Activated CD8-positive, alpha-beta memory T cell treated with anti-CD3 and anti-CD28 coated beads, Interleukin-2, amount 10 ng/mL, durations not matched to agents 7 days and 5 days (primary cell): ENCODE data around the gene SERPINA1. TPM values are rescaled to one million over a fixed set of nuclear protein-coding genes. Genes with fewer than 3 reads are reported as not detected.
"Not testable (repeated sequence)": the region's sequence is repeated elsewhere in the genome, so short reads cannot be mapped to it uniquely, and the experiment has no call there.

Experiments
- ATAC-seq: fragments of 150-1000 bp; cut with Tn5 transposase; one replicate; pipeline ENCODE4 v1.10.0; 2021; ENCODE audit warnings: moderate library complexity
- CTCF ChIA-PET: fragments of 350-600 bp; sonication (Branson Sonifier 250); formaldehyde crosslinking; loops from one replicate; lab custom pipeline; 2021; ENCODE audit warnings: antibody characterized with exemption; lab: Charles Lee
- DNase-seq: peaks from one replicate; pipeline ENCODE4 v3.0.0-alpha.2; 2020
- H3K27ac Mint-ChIP-seq: one replicate; pipeline ENCODE4 v1.8.0; 2021; ENCODE audit warnings: mild to moderate bottlenecking, mixed read lengths
- H3K27me3 Mint-ChIP-seq: one replicate; pipeline ENCODE4 v1.8.0; 2021; ENCODE audit warnings: mixed read lengths
- H3K36me3 Mint-ChIP-seq: one replicate; pipeline ENCODE4 v1.8.0; 2021; ENCODE audit warnings: mild to moderate bottlenecking, mixed read lengths
- H3K4me1 Mint-ChIP-seq: one replicate; pipeline ENCODE4 v1.8.0; 2021; ENCODE audit warnings: mixed read lengths
- H3K4me3 Mint-ChIP-seq: one replicate; pipeline ENCODE4 v1.8.0; 2021; ENCODE audit warnings: mild to moderate bottlenecking, moderate library complexity, mixed read lengths
- H3K9me3 Mint-ChIP-seq: one replicate; pipeline ENCODE4 v1.8.0; 2022; ENCODE audit warnings: low read depth, mixed read lengths
- total RNA-seq, 2 experiments: library from RNA; stranded (reverse); gene quantifications; one replicate each; pipeline ENCODE4 v1.2.3, GENCODE V29; 2021

SERPINA1 gene
- total RNA-seq, 2 experiments from 2014 or later: 0.49 TPM; not detected in 1

- no peak for DNase-seq
- no peaks in the 10 kb centered on the region for H3K4me1 Mint-ChIP-seq
- no peak within 1 kb of the TSS for H3K4me3 Mint-ChIP-seq
- no peaks in the 10 kb centered on the region for H3K36me3 Mint-ChIP-seq
- no peak within 1 kb of the TSS for H3K27ac Mint-ChIP-seq
- H3K9me3 Mint-ChIP-seq: no peaks in the 10 kb centered on the region
- H3K27me3 Mint-ChIP-seq: no peaks in the 10 kb centered on the region
- ATAC-seq: no peak
- CTCF ChIA-PET: interaction anchor here (0.6 kb wide), 1 partner anchor 62 kb away, joined by 3 read pairs; no protein-coding TSS in a partner anchor
Measured at GRCh38 chr14:94366146-94366915, 22.1 kb downstream of the SERPINA1 start, which contains the start of gene SERPINA2. TSS of gene SERPINA2 (minus strand) at chr14:94366698.

GRCh38 chr14:94365624-94366023 is 22.8 kb downstream of the SERPINA1 start:
- CTCF ChIA-PET: interaction anchor here (0.6 kb wide), 1 partner anchor 63 kb away, joined by 3 read pairs; no protein-coding TSS in a partner anchor
- no peak for DNase-seq
- no peak overlapping the region for H3K4me3 Mint-ChIP-seq
- H3K36me3 Mint-ChIP-seq: no peaks in the 10 kb centered on the region
- H3K9me3 Mint-ChIP-seq: no peaks in the 10 kb centered on the region
- H3K4me1 Mint-ChIP-seq: no peaks in the 10 kb centered on the region
- no peak overlapping the region for H3K27ac Mint-ChIP-seq
- no peak for ATAC-seq
- H3K27me3 Mint-ChIP-seq: no peaks in the 10 kb centered on the region

DNA sequence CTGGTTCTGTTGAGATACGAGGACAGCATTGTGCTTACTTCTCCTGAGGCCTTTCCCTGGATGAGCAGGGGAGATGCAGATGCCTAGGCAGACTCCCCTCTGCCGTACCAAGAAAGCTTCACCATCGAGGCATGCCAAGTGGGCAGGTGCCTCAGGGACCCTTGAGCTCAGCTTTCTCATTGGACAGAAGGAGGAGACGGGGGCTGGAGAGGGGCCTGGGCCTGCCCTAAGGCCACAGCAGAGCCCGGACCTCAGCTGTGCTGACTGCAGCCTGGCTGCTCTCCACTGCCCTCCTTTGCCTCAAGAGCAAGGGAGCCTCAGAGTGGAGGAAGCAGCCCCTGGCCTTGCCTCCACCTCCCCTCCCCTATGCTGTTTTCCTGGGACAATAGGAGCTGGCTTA is 23.4 kb downstream of the SERPINA1 start:
- H3K4me3 Mint-ChIP-seq: no peak overlapping the region
- ATAC-seq (no peak), DNase-seq (no peak)
- no peaks in the 10 kb centered on the region for H3K4me1 Mint-ChIP-seq
- no peaks in the 10 kb centered on the region for H3K9me3 Mint-ChIP-seq
- H3K27ac Mint-ChIP-seq: no peak overlapping the region
- CTCF ChIA-PET: no interaction called here
- H3K27me3 Mint-ChIP-seq: peaks cover 2% of the 10 kb centered on the region
- H3K36me3 Mint-ChIP-seq: no peaks in the 10 kb centered on the region

- no peak for ATAC-seq
- Mint-ChIP-seq H3K4me3 (no peak overlapping the region), H3K9me3 (no peaks in the 10 kb centered on the region), H3K4me1 (no peaks in the 10 kb centered on the region), H3K36me3 (no peaks in the 10 kb centered on the region), H3K27me3 (peaks cover 2% of the 10 kb centered on the region), H3K27ac (no peak overlapping the region)
- CTCF ChIA-PET: no interaction called here
- no peak for DNase-seq
Measured at GRCh38 chr14:94364037-94364436, 24.4 kb downstream of the SERPINA1 start.

DNA sequence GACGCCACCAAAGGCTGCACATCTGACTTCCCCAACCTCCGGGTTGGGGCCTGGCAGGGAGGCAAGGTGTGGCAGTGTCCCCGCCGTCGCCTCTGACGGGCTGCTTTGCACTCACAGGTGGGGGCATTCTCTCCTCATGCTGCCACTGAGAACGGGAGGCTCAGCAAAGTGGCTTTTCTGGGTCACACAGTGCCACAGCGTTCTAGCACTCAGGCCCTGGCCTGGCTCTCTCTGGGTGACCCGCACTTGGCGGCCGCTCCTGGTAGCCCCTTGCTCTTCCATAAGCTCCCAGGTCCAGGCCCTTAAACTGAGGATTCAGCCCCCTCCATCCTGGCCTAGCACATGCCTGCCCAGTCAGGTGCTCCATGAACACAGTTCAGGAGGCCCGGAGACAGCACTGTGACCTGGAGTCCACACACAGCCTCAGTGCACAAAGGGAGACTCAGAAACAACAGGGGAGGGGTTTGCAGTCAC is 25.2 kb downstream of the SERPINA1 start:
- no peak for ATAC-seq
- no peaks in the 10 kb centered on the region for H3K4me1 Mint-ChIP-seq
- no peak overlapping the region for H3K4me3 Mint-ChIP-seq
- no peak overlapping the region for H3K27ac Mint-ChIP-seq
- H3K9me3 Mint-ChIP-seq: no peaks in the 10 kb centered on the region
- CTCF ChIA-PET: no interaction called here
- H3K27me3 Mint-ChIP-seq: peaks cover 3% of the 10 kb centered on the region
- no peak for DNase-seq
- H3K36me3 Mint-ChIP-seq: no peaks in the 10 kb centered on the region

DNA sequence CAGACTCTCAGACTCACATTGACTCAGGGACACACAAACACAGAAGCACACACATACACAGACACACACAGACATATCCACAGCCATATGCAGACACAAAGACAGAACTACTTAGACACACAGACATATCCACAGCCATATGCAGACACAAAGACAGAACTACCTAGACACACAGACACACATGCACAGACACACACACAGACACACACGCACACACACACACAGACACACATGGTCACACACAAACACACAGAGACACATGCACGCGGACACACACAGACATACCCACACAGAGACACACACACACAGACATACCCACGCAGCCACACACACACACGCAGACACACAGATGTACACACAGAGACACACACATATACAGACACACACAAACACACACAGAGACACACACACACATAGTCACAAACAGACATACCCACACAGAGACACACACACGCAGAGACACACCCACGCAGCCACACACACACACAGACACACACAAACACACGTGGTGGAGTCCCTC is 25.7 kb downstream of the SERPINA1 start:
- no peak overlapping the region for H3K27ac Mint-ChIP-seq
- CTCF ChIA-PET: no interaction called here
- ATAC-seq: no peak

GRCh38 chr14:94361682-94362081 is 26.7 kb downstream of the SERPINA1 start:
- Mint-ChIP-seq H3K9me3 (no peaks in the 10 kb centered on the region), H3K36me3 (no peaks in the 10 kb centered on the region), H3K27me3 (peaks cover 7% of the 10 kb centered on the region), H3K4me1 (no peaks in the 10 kb centered on the region), H3K4me3 (no peak overlapping the region), H3K27ac (no peak overlapping the region)
- CTCF ChIA-PET: no interaction called here
- ATAC-seq (no peak), DNase-seq (no peak)

More for the DNA sequence above, 25.7 kb downstream of the SERPINA1 start:
- Mint-ChIP-seq H3K4me3 (no peak overlapping the region), H3K36me3 (no peaks in the 10 kb centered on the region), H3K4me1 (no peaks in the 10 kb centered on the region), H3K9me3 (no peaks in the 10 kb centered on the region), H3K27me3 (peaks cover 5% of the 10 kb centered on the region)
- no peak for DNase-seq

DNA sequence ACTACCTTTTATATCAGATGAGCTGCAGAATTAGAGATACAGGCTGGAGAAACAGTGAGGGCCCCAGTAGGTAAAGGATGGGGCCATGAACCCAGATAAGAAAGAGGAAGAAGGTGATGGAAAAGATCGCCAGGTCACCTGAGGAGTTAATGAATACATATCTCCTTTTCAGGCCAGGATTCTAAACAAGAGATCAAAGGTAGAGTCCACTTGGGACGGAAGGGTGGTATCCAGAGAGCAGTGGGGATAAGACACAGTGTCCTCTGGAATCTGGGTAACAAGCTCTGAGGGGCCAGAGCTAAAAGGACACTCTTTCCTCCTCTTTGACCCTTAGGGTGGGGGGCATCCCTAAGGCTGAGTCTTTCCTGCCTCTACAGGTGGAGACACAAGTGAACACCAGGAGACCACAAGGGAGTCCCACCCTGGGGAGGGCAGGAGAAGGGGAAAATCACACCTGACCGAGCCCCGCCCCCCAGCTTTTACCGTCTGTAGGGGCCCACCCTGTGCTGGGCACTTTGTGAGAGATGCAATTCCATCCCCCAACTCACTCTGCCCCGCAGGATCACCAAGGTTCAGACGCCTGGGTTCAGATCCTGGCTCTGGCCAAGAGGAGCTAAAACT is 27.3 kb downstream of the SERPINA1 start:
- Mint-ChIP-seq H3K36me3 (no peaks in the 10 kb centered on the region), H3K4me1 (no peaks in the 10 kb centered on the region), H3K4me3 (no peak overlapping the region), H3K27ac (no peak overlapping the region), H3K27me3 (peaks cover 12% of the 10 kb centered on the region), H3K9me3 (no peaks in the 10 kb centered on the region)
- DNase-seq: no peak
- CTCF ChIA-PET: no interaction called here
- no peak for ATAC-seq

- H3K4me1 Mint-ChIP-seq: no peaks in the 10 kb centered on the region
- H3K27me3 Mint-ChIP-seq: peaks cover 12% of the 10 kb centered on the region
- ATAC-seq: no peak
- no peaks in the 10 kb centered on the region for H3K36me3 Mint-ChIP-seq
- H3K9me3 Mint-ChIP-seq: no peaks in the 10 kb centered on the region
- no peak overlapping the region for H3K27ac Mint-ChIP-seq
- DNase-seq: no peak
- H3K4me3 Mint-ChIP-seq: no peak overlapping the region
- CTCF ChIA-PET: interaction anchor here (0.8 kb wide), 1 partner anchor 17 kb away, joined by 3 read pairs; no protein-coding TSS in a partner anchor
Measured at GRCh38 chr14:94357166-94357565, 31.2 kb downstream of the SERPINA1 start.

- no peak overlapping the region for H3K4me3 Mint-ChIP-seq
- H3K27me3 Mint-ChIP-seq: peaks cover 12% of the 10 kb centered on the region
- H3K36me3 Mint-ChIP-seq: no peaks in the 10 kb centered on the region
- no peaks in the 10 kb centered on the region for H3K4me1 Mint-ChIP-seq
- CTCF ChIA-PET: no interaction called here
- H3K9me3 Mint-ChIP-seq: no peaks in the 10 kb centered on the region
- ATAC-seq (no peak), DNase-seq (peak; percentile 21)
- H3K27ac Mint-ChIP-seq: no peak overlapping the region
Measured at GRCh38 chr14:94356379-94357056, 31.9 kb downstream of the SERPINA1 start.

DNA sequence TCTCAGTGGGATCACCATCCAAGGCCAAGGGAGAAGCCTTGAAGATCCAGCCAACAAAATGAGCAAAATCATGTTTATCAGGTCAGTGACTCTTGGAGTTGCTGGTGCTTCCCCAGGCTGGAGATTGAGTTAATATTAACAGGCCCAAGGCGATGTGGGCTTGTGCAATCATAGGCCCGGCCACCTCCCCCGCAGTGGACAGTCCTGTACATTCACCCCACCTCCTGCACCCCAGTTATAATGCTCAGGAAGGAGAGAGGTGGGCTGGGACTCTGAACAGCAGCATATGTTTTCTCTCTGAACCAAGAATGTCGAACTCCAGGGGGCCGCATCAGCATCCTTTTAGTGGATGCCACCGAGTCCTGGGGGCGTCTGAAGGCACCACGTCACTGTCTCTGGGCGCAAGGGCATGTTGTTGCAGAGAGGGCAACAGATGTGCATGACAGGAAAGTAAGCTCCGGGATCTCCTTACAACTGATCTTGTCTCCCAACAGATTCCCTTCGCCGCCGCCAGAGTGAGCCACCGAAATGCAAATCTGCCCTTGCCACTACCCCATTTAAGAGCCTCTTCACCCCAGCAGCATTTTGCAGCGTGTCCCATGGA is 33.1 kb downstream of the SERPINA1 start:
- CTCF ChIA-PET: no interaction called here
- peaks cover 12% of the 10 kb centered on the region for H3K27me3 Mint-ChIP-seq

GRCh38 chr14:94354638-94355185 is 33.7 kb downstream of the SERPINA1 start:
- DNase-seq (no peak), ATAC-seq (no peak)
- Mint-ChIP-seq H3K27ac (no peak overlapping the region), H3K36me3 (no peaks in the 10 kb centered on the region), H3K9me3 (no peaks in the 10 kb centered on the region), H3K4me3 (no peak overlapping the region), H3K4me1 (no peaks in the 10 kb centered on the region), H3K27me3 (peaks cover 10% of the 10 kb centered on the region)
- CTCF ChIA-PET: no interaction called here

More for the DNA sequence above, 33.1 kb downstream of the SERPINA1 start:
- no peak overlapping the region for H3K4me3 Mint-ChIP-seq
- H3K9me3 Mint-ChIP-seq: no peaks in the 10 kb centered on the region
- DNase-seq (peak; percentile 37), ATAC-seq (no peak)
- H3K36me3 Mint-ChIP-seq: no peaks in the 10 kb centered on the region
- H3K4me1 Mint-ChIP-seq: no peaks in the 10 kb centered on the region
- no peak overlapping the region for H3K27ac Mint-ChIP-seq

DNA sequence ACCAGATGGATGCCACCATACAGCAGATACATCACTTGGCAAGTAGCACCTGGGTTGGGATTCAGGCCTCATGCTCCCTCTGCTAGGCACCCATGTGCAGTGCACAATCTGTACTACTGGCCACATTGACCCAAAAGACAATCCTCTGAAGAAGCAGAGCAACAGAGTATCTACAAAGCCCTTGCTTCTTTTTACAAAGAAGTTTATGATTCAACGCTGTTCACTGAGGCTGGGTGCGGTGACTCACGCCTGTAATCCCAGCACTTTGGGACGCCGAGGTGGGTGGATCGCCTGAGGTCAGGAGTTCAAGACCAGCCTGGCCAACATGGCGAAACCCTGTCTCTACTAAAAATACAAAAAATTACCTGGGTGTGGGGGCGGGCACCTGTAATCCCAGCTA is 34.2 kb downstream of the SERPINA1 start:
- H3K4me3 Mint-ChIP-seq, H3K36me3 Mint-ChIP-seq, ATAC-seq, H3K9me3 Mint-ChIP-seq, H3K4me1 Mint-ChIP-seq, CTCF ChIA-PET, H3K27ac Mint-ChIP-seq, DNase-seq: not testable (repeated sequence)
- peaks cover 10% of the 10 kb centered on the region for H3K27me3 Mint-ChIP-seq
